H1 (cell line): Measurements from ENCODE around the gene RNF4. TPM values are rescaled to one million over a fixed set of nuclear protein-coding genes. Genes with fewer than 3 reads are reported as not detected.

Experiments used
- CTCF ChIA-PET: fragments of 300-600 bp; sonication (Branson Sonifier 250); formaldehyde crosslinking; loops from one replicate; lab custom pipeline; 2021; ENCODE audit not compliant: partially characterized antibody; lab: Charles Lee
- POLR2A ChIA-PET: fragments of 300-600 bp; sonication (Branson Sonifier 250); formaldehyde crosslinking; loops from one replicate; lab custom pipeline; 2021; ENCODE audit warnings: inconsistent platforms; ENCODE audit not compliant: partially characterized antibody; lab: Charles Lee
- DNase-seq, 2 experiments: peaks; one replicate each; pipeline versions ENCODE4 v3.0.0 to v3.0.0-alpha.2; 2010 to 2022; ENCODE audit warnings: low spot score in 2 of 2, low read depth in 1 of 2, mixed read lengths in 1 of 2
- FAIRE-seq: peaks from 2 replicates; lab custom pipeline; 2011; peaks lifted over from hg19 to GRCh38; lab: Jason Lieb, UNC
- H2AFZ ChIP-seq: 2 replicates; pipeline ENCODE4 v1.8.1; 2012; ENCODE audit warnings: low read length, inconsistent platforms
- H2AK5ac ChIP-seq: 2 replicates; pipeline ENCODE4 v1.6.1; 2013; ENCODE audit warnings: low read depth, low read length
- H2BK120ac ChIP-seq: replicated peaks from 2 replicates; pipeline ENCODE3; 2013; ENCODE audit warnings: low read depth, low read length, inconsistent platforms
- H2BK12ac ChIP-seq: 2 replicates; pipeline ENCODE4 v1.6.1; 2013; ENCODE audit warnings: low read depth, low read length
- H2BK15ac ChIP-seq: 2 replicates; pipeline ENCODE4 v1.6.1; 2013; ENCODE audit warnings: low read length
- H2BK20ac ChIP-seq: 2 replicates; pipeline ENCODE4 v1.6.1; 2013; ENCODE audit warnings: low read length
- H2BK5ac ChIP-seq: 2 replicates; pipeline ENCODE4 v1.6.1; 2013; ENCODE audit warnings: low read depth, low read length
- H3K14ac ChIP-seq: 2 replicates; pipeline ENCODE4 v1.6.1; 2013; ENCODE audit warnings: inconsistent platforms; ENCODE audit not compliant: insufficient read length
- H3K18ac ChIP-seq: 2 replicates; pipeline ENCODE4 v1.6.1; 2013; ENCODE audit warnings: low read length; ENCODE audit errors: extremely low read depth
- H3K23ac ChIP-seq: 2 replicates; pipeline ENCODE4 v1.6.1; 2013; ENCODE audit warnings: inconsistent platforms; ENCODE audit not compliant: insufficient read length
- H3K23me2 ChIP-seq: 2 replicates; pipeline ENCODE4 v1.6.1; 2013; ENCODE audit warnings: low read depth, low read length
- H3K27ac ChIP-seq: 2 replicates; pipeline ENCODE4 v1.6.1; 2011; ENCODE audit warnings: low read depth, low read length, inconsistent platforms
- H3K27me3 ChIP-seq, 4 experiments: replicated peaks in 1 of 4; 1 replicate in 1 of 4; 2 replicates in 3 of 4; pipeline versions ENCODE4 v1.6.1 to v1.8.1; 2011 to 2013; ENCODE audit warnings: low read length in 3 of 4, mild to moderate bottlenecking in 3 of 4, inconsistent platforms in 2 of 4, mixed read lengths in 2 of 4, moderate library complexity in 1 of 4; ENCODE audit not compliant: control insufficient read depth in 3 of 4, insufficient read depth in 3 of 4; ENCODE audit errors: extremely low read depth in 1 of 4
- H3K36me3 ChIP-seq, 4 experiments: 2 replicates each; pipeline versions ENCODE4 v1.6.1 to v1.8.1; 2011 to 2013; ENCODE audit warnings: mild to moderate bottlenecking in 4 of 4, low read length in 3 of 4, moderate library complexity in 2 of 4, control low read depth in 1 of 4, inconsistent platforms in 1 of 4; ENCODE audit not compliant: insufficient read depth in 4 of 4, control insufficient read depth in 2 of 4
- H3K4ac ChIP-seq: replicated peaks from 2 replicates; pipeline ENCODE3; 2013; ENCODE audit warnings: low read length, low read depth, mixed read lengths, inconsistent platforms; ENCODE audit not compliant: insufficient read length
- H3K4me1 ChIP-seq, 4 experiments: replicated peaks in 1 of 4; 1 replicate in 1 of 4; 2 replicates in 3 of 4; pipeline versions ENCODE4 v1.6.1 to v1.8.1; 2011 to 2013; ENCODE audit warnings: low read length in 3 of 4, inconsistent platforms in 2 of 4, mixed read lengths in 1 of 4; ENCODE audit not compliant: insufficient read depth in 4 of 4, control insufficient read depth in 3 of 4
- H3K4me2 ChIP-seq, 2 experiments: 2 replicates each; pipeline versions ENCODE4 v1.6.1 to v1.8.1; 2011 to 2013; ENCODE audit warnings: low read depth in 2 of 2, low read length in 2 of 2, control low read depth in 1 of 2, inconsistent platforms in 1 of 2, mild to moderate bottlenecking in 1 of 2; ENCODE audit not compliant: insufficient read depth in 1 of 2
- H3K4me3 ChIP-seq, 4 experiments: fragments of 200-600, 300-600 bp in 1 of 4; sonication (generic), shearing (Covaris generic), sonication (Bioruptor Twin) in 1 of 4; 2 replicates each; pipeline versions ENCODE4 v1.5.1 to v1.8.1; 2011 to 2016; ENCODE audit warnings: low read length in 4 of 4, low read depth in 3 of 4, control low read depth in 2 of 4, inconsistent platforms in 2 of 4, mild to moderate bottlenecking in 2 of 4, mixed read lengths in 1 of 4, moderate library complexity in 1 of 4; ENCODE audit not compliant: insufficient read depth in 2 of 4; ENCODE audit errors: extremely low read depth in 1 of 4
- H3K56ac ChIP-seq: replicated peaks from 2 replicates; pipeline ENCODE3; 2013; ENCODE audit warnings: low read depth, mild to moderate bottlenecking, mixed read lengths, low read length, inconsistent platforms; ENCODE audit not compliant: insufficient read length
- H3K79me1 ChIP-seq: 2 replicates; pipeline ENCODE4 v1.6.1; 2013; ENCODE audit warnings: low read depth, low read length, control low read depth
- H3K79me2 ChIP-seq, 2 experiments: 2 replicates each; pipeline versions ENCODE4 v1.6.1 to v1.8.1; 2012 to 2013; ENCODE audit warnings: low read length in 2 of 2, mild to moderate bottlenecking in 2 of 2, inconsistent platforms in 1 of 2; ENCODE audit not compliant: insufficient read depth in 2 of 2, control insufficient read depth in 1 of 2
- H3K9ac ChIP-seq, 4 experiments: replicated peaks in 1 of 4; 1 replicate in 1 of 4; 2 replicates in 3 of 4; pipeline versions ENCODE4 v1.6.1 to v1.8.1; 2011 to 2013; ENCODE audit warnings: low read depth in 3 of 4, low read length in 3 of 4, control low read depth in 2 of 4, mild to moderate bottlenecking in 2 of 4, moderate library complexity in 2 of 4, inconsistent platforms in 1 of 4; ENCODE audit errors: extremely low read depth in 1 of 4
- H3K9me3 ChIP-seq, 2 experiments: 2 replicates each; pipeline versions ENCODE4 v1.6.1 to v1.8.1; 2012 to 2013; ENCODE audit warnings: mild to moderate bottlenecking in 2 of 2, moderate library complexity in 2 of 2, control low read depth in 1 of 2, inconsistent platforms in 1 of 2, low read depth in 1 of 2, low read length in 1 of 2, mixed read lengths in 1 of 2; ENCODE audit not compliant: insufficient read depth in 2 of 2
- H4K20me1 ChIP-seq, 2 experiments: replicated peaks in 1 of 2; 2 replicates each; pipeline versions ENCODE3 to v1.8.1; 2011 to 2013; ENCODE audit warnings: inconsistent platforms in 2 of 2, low read length in 2 of 2, mild to moderate bottlenecking in 1 of 2; ENCODE audit not compliant: insufficient read depth in 2 of 2, control insufficient read depth in 1 of 2
- H4K5ac ChIP-seq: 2 replicates; pipeline ENCODE4 v1.6.1; 2013; ENCODE audit warnings: low read length, low read depth, mixed read lengths, inconsistent platforms; ENCODE audit not compliant: insufficient read length
- H4K8ac ChIP-seq: 2 replicates; pipeline ENCODE4 v1.8.0; 2013; ENCODE audit warnings: mild to moderate bottlenecking, moderate library complexity, low read length, inconsistent platforms; ENCODE audit not compliant: insufficient read depth; ENCODE audit errors: extremely low read depth
- H4K91ac ChIP-seq: replicated peaks from 2 replicates; pipeline ENCODE3; 2013; ENCODE audit warnings: low read length, mixed read lengths, inconsistent platforms; ENCODE audit not compliant: insufficient read length
- CBX8 ChIP-seq: fragments of 300-800, 300-1000 bp; sonication (generic); IDR thresholded peaks from 2 replicates; pipeline ENCODE4 v1.7.1; 2016; ENCODE audit warnings: low read depth, low read length, borderline replicate concordance
- EGR1 ChIP-seq: IDR thresholded peaks from 2 replicates; pipeline ENCODE4 v1.6.1; 2011; ENCODE audit warnings: low read depth, low read length, borderline replicate concordance
- KDM4A ChIP-seq: IDR thresholded peaks from one replicate; pipeline ENCODE4 v1.7.1; 2012; ENCODE audit warnings: low read depth, mild to moderate bottlenecking, moderate library complexity, low read length, inconsistent platforms; ENCODE audit not compliant: severe bottlenecking
- NANOG ChIP-seq: IDR thresholded peaks from 2 replicates; pipeline ENCODE4 v1.6.1; 2011; ENCODE audit warnings: low read length, low read depth, mild to moderate bottlenecking, inconsistent platforms; ENCODE audit not compliant: insufficient read depth, poor library complexity, severe bottlenecking
- RNF2 ChIP-seq: fragments of 200-900, 300-1000 bp; sonication (generic); IDR thresholded peaks from 2 replicates; pipeline ENCODE4 v1.7.1; 2016; ENCODE audit warnings: borderline replicate concordance, low read depth, mild to moderate bottlenecking, antibody characterized with exemption, low read length; ENCODE audit not compliant: poor library complexity, severe bottlenecking; ENCODE audit errors: missing control alignments
- RXRA ChIP-seq: IDR thresholded peaks from 2 replicates; pipeline ENCODE4 v1.6.1; 2011; ENCODE audit warnings: low read depth, mild to moderate bottlenecking, low read length, moderate library complexity; ENCODE audit not compliant: insufficient read depth
- SIN3A ChIP-seq, 2 experiments: IDR thresholded peaks in 1 of 2; conservative IDR thresholded peaks in 1 of 2; 2 replicates each; pipeline ENCODE4 v1.6.1; 2011 to 2012; ENCODE audit warnings: low read length in 2 of 2, improper control_type of control experiment in 1 of 2, low read depth in 1 of 2, mild to moderate bottlenecking in 1 of 2
- SP4 ChIP-seq: IDR thresholded peaks from 2 replicates; pipeline ENCODE4 v1.6.1; 2012; ENCODE audit warnings: low read length, inconsistent platforms
- SRF ChIP-seq: IDR thresholded peaks from 2 replicates; pipeline ENCODE4 v1.6.1; 2011; ENCODE audit warnings: mild to moderate bottlenecking, low read depth, low read length, moderate library complexity
- SUZ12 ChIP-seq: fragments of 200-600 bp; sonication (generic); IDR thresholded peaks from 2 replicates; pipeline ENCODE4 v1.6.1; 2012; ENCODE audit warnings: mild to moderate bottlenecking, inconsistent platforms, low read length, moderate library complexity, mixed read lengths
- TAF7 ChIP-seq: optimal IDR thresholded peaks from 2 replicates; pipeline ENCODE3; 2011; ENCODE audit warnings: low read depth, mild to moderate bottlenecking, inconsistent platforms, low read length, moderate library complexity, borderline replicate concordance
- WGBS, 2 experiments: shearing (Covaris generic) in 1 of 2; methylation state at CpG; one replicate each; pipeline versions ENCODE4 v1.1.6 to v1.1.7; 2013 to 2015; ENCODE audit warnings: low lambda C conversion rate in 2 of 2, mixed read lengths in 2 of 2, inconsistent platforms in 1 of 2, low coverage in 1 of 2, missing lambda C conversion rate in 1 of 2; ENCODE audit not compliant: insufficient replicate concordance in 2 of 2, insufficient coverage in 1 of 2, insufficient read length in 1 of 2; ENCODE audit errors: extremely low coverage in 1 of 2, missing lambda C conversion rate in 1 of 2; 5-methylcytosine and 5-hydroxymethylcytosine counted together
- polyA plus RNA-seq, 7 experiments: library from polyadenylated mRNA; depleted of rRNA in 3 of 7; stranded (reverse) in 5 of 7; unstranded in 2 of 7; fragments of >200 nt in 5 of 7; fragments of 200-250 nt in 2 of 7; gene quantifications; 1 replicate in 5 of 7; 2 replicates in 1 of 7; 4 replicates in 1 of 7; pipeline versions ENCODE4 v1.2.1 to v1.2.3, GENCODE V29; 2011 to 2013; ENCODE audit warnings: missing spikeins in 2 of 7, mixed read lengths in 2 of 7
- total RNA-seq: library from RNA; stranded (reverse); fragmentation: NEBNext Ultra II Directional; extraction: Animal tissue kit (Norgen Biotek cat#: 25700); gene quantifications from 2 replicates; pipeline ENCODE4 v1.2.1, GENCODE V29; 2021
- TF ChIP-seq, protein P1 (sequence below): IDR thresholded peaks from 2 replicates; pipeline ENCODE4 v1.6.1; 2011; ENCODE audit warnings: low read length, improper control_type of control experiment

RNF4 gene
- total and polyA plus RNA-seq, 2 of the 8 experiments (the other 6 are each of a cell fraction or from before 2014, with no cell fraction given), result 68.2 to 78.9 TPM

- Histone ChIP-seq H4K8ac (peak overlapping the region; percentile 86; the same call in 1 of the 2 replicates), H2AFZ (no peak overlapping the region), H3K27me3 (no peaks in the 10 kb centered on the region), H3K23ac (no peak overlapping the region), H3K23me2 (peaks cover 15% of the 10 kb centered on the region; the same call in 1 of the 2 replicates), H4K20me1 (peaks cover 0 to 3% of the 10 kb centered on the region in 2 experiments), H3K4me1 (no peaks in the 10 kb centered on the region; a peak in 3 of 7 replicates), H3K79me1 (no peaks in the 10 kb centered on the region), H4K5ac (no peak overlapping the region), H3K18ac (no peak overlapping the region), H3K4me3 (no peak overlapping the region), H2BK12ac (no peak overlapping the region), H2BK5ac (no peak overlapping the region), H3K36me3 (no peaks in the 10 kb centered on the region), H3K56ac (no peak overlapping the region), H2BK20ac (no peak overlapping the region), H3K4me2 (no peak overlapping the region), H3K9ac (no peak overlapping the region), H2AK5ac (no peak overlapping the region), H3K4ac (no peak overlapping the region), H2BK15ac (no peak overlapping the region), H3K27ac (no peak overlapping the region), H3K14ac (no peak overlapping the region), H3K79me2 (no peaks in the 10 kb centered on the region), H3K9me3 (no peaks in the 10 kb centered on the region), H2BK120ac (no peak overlapping the region), H4K91ac (no peak overlapping the region)
- CTCF ChIA-PET, result interaction anchor here (1.0 to 5.5 kb wide), 5 partner anchors 7 to 91 kb away, joined by 3 to 53 read pairs (median 5); no protein-coding TSS in a partner anchor
- POLR2A ChIA-PET, result interaction anchor here (0.9 kb wide), 1 partner anchor 13 kb away, joined by 3 read pairs; no protein-coding TSS in a partner anchor
- WGBS, 2 experiments, result 90% methylated on average over 9 of the region's 9 CpGs; no CpG with 5 or more reads in 1 of the 2 experiments
- FAIRE-seq (no peak), DNase-seq (no peak)
- TF ChIP-seq EGR1, result no peak
- no peak for TF ChIP-seq SP4
- no peak for TF ChIP-seq CBX8
- no peak for TF ChIP-seq TAF7
- TF ChIP-seq NANOG, result no peak
- no peak for TF ChIP-seq RXRA
- no peak for TF ChIP-seq KDM4A
- TF ChIP-seq SUZ12, result no peak
- TF ChIP-seq, protein P1, sequence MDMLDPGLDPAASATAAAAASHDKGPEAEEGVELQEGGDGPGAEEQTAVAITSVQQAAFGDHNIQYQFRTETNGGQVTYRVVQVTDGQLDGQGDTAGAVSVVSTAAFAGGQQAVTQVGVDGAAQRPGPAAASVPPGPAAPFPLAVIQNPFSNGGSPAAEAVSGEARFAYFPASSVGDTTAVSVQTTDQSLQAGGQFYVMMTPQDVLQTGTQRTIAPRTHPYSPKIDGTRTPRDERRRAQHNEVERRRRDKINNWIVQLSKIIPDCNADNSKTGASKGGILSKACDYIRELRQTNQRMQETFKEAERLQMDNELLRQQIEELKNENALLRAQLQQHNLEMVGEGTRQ, result no peak
- TF ChIP-seq SRF, result no peak
- TF ChIP-seq SIN3A (conservative IDR thresholded peaks at IDR 0.05 in 1 of 2, IDR thresholded peaks at IDR 0.05 in 1 of 2; ENCODE audit: low read depth in 1 of 2, low read length in 2 of 2), result no peak
- TF ChIP-seq RNF2, result no peak
Measured at GRCh38 chr4:2445130-2445529, 23.8 kb upstream of the RNF4 start.
